Measurements from ENCODE around the gene ARHGAP30.

DNA sequence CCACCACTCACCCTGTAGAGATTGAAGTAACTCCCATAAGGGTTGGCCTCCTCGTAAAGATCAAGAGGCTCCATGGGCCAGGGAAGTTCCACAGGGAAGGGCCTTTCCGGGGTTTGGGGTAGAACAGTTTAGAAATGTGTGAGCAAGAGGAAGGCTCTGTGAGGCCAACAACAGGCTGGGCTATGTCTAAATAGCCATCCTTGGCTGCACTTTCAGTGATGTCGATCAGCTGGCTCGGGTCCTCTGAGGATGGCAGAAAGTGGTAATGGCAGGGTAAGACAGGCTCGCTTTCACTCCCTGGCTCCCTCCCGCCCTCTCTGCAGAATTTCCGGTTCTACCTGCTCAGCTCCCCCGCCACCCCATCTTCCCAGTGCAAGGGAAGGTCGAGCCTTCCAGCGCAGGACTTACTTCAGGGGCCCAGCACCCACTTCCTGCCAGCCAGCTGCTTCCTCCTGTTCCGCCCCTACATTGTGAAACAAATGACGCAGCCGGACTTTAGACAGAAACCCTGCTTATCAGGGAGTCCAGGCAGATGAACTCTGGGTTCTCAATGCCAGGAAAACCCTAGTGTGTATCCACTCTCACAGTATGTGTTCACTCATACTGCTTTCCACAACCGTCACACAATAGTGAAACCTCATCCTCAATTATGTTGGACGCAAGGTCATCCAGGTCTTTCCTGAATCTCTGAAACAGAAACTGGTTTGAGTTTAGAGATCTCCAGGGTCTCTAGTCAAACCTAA is 56.0 kb downstream of the ARHGAP30 start:
- TF ChIP-seq POLR2AphosphoS5 (IDR thresholded peaks at IDR 0.05): peak; percentile 51 to 91 (median 81)
- TF ChIP-seq, protein P1, sequence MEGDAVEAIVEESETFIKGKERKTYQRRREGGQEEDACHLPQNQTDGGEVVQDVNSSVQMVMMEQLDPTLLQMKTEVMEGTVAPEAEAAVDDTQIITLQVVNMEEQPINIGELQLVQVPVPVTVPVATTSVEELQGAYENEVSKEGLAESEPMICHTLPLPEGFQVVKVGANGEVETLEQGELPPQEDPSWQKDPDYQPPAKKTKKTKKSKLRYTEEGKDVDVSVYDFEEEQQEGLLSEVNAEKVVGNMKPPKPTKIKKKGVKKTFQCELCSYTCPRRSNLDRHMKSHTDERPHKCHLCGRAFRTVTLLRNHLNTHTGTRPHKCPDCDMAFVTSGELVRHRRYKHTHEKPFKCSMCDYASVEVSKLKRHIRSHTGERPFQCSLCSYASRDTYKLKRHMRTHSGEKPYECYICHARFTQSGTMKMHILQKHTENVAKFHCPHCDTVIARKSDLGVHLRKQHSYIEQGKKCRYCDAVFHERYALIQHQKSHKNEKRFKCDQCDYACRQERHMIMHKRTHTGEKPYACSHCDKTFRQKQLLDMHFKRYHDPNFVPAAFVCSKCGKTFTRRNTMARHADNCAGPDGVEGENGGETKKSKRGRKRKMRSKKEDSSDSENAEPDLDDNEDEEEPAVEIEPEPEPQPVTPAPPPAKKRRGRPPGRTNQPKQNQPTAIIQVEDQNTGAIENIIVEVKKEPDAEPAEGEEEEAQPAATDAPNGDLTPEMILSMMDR (IDR thresholded peaks at IDR 0.05): no peak
- peak; percentile 23 for TF ChIP-seq EP300 (IDR thresholded peaks at IDR 0.05)
- TF ChIP-seq POLR2A (IDR thresholded peaks at IDR 0.05): no peak
